Kidney (tissue), 14 donors: Measurements from ENCODE around the gene ANO2. TPM values are rescaled to one million over a fixed set of nuclear protein-coding genes. Genes with fewer than 3 reads are reported as not detected.

Experiments used
- DNase-seq, 5 donors: peaks; one replicate each; pipeline ENCODE4 v3.0.0-alpha.2; 2013 to 2020
- FAIRE-seq: peaks from 2 replicates; lab custom pipeline; 2012; peaks lifted over from hg19 to GRCh38; lab: Jason Lieb, UNC
- H3K27ac ChIP-seq, 2 donors: one replicate each; pipeline ENCODE4 v1.7.0; 2013; ENCODE audit warnings: low read depth in 2 of 2, low read length in 2 of 2, inconsistent platforms in 1 of 2
- H3K27me3 ChIP-seq: one replicate; pipeline ENCODE4 v1.7.1; 2013; ENCODE audit warnings: low read length, inconsistent platforms; ENCODE audit not compliant: control insufficient read depth, insufficient read depth
- H3K36me3 ChIP-seq, 3 donors: one replicate each; pipeline versions ENCODE4 v1.7.0 to v1.7.1; 2013; ENCODE audit warnings: low read length in 3 of 3, control low read depth in 1 of 3, inconsistent platforms in 1 of 3; ENCODE audit not compliant: insufficient read depth in 3 of 3, control insufficient read depth in 2 of 3
- H3K4me1 ChIP-seq, 3 donors: one replicate each; pipeline versions ENCODE4 v1.7.0 to v1.7.1; 2013; ENCODE audit warnings: low read length in 3 of 3, inconsistent platforms in 1 of 3, low read depth in 1 of 3; ENCODE audit not compliant: control insufficient read depth in 2 of 3, insufficient read depth in 2 of 3
- H3K4me3 ChIP-seq, 3 donors: one replicate each; pipeline versions ENCODE4 v1.7.0 to v1.8.1; 2013; ENCODE audit warnings: low read length in 3 of 3, control low read depth in 1 of 3, inconsistent platforms in 1 of 3
- H3K9ac ChIP-seq, 3 donors: one replicate each; pipeline versions ENCODE4 v1.7.0 to v1.7.1; 2013; ENCODE audit warnings: low read length in 3 of 3, control low read depth in 1 of 3, inconsistent platforms in 1 of 3
- H3K9me3 ChIP-seq, 3 donors: one replicate each; pipeline versions ENCODE4 v1.7.0 to v1.7.1; 2013; ENCODE audit warnings: low read length in 3 of 3, control low read depth in 1 of 3, inconsistent platforms in 1 of 3; ENCODE audit not compliant: control insufficient read depth in 2 of 3, insufficient read depth in 1 of 3
- CTCF ChIP-seq: IDR thresholded peaks from 3 replicates; pipeline ENCODE4 v1.5.1; 2012; ENCODE audit warnings: mild to moderate bottlenecking, moderate library complexity, borderline replicate concordance; ENCODE audit not compliant: insufficient read depth; ENCODE audit errors: extremely low read depth
- intact Hi-C: fragments of 100-400 bp; cut with DNase I; formaldehyde crosslinking; loops from one replicate; pipeline ENCODE4 v1.11.1; 2022
- polyA plus RNA-seq: library from polyadenylated mRNA; stranded (reverse); fragments of 350-450 nt; fragmentation: Illumina TruSeq; extraction: RNeasy Lipid Tissue Mini Kit (QIAGEN cat#74804); gene quantifications from one replicate; pipeline ENCODE4 v1.2.3, GENCODE V29; 2014; ENCODE audit warnings: low read depth, low replicate concordance; ENCODE audit not compliant: insufficient read depth
- total RNA-seq: library from RNA; stranded (reverse); fragmentation: NEBNext Ultra II Directional; extraction: Animal tissue kit (Norgen Biotek cat#: 25700); gene quantifications from one replicate; pipeline ENCODE4 v1.2.1, GENCODE V29; 2021
- donor health status: control.
- donor health status: control.
- donor health status: control.
- donor health status: control.
- donor health status: control.
- donor health status: DM: yes; HTN: yes; CAD: no.
- donor health status: Normal renal cell carcinoma (clear cell type).

Gene ANO2
- total and polyA plus RNA-seq, 2 donors from 2014 or later: 0.34 to 4.4 TPM

GRCh38 chr12:5807514-5808219 lies 137.4 kb downstream of the ANO2 start:
- H3K9me3 ChIP-seq: no peaks in the 10 kb centered on the region
- H3K9ac ChIP-seq: no peak overlapping the region
- no peak for TF ChIP-seq CTCF
- H3K27ac ChIP-seq: no peak overlapping the region
- no peaks in the 10 kb centered on the region for H3K36me3 ChIP-seq
- H3K27me3 ChIP-seq: no peaks in the 10 kb centered on the region
- intact Hi-C loops: no loop called here
- FAIRE-seq: no peak
- DNase-seq: no peak
- no peaks in the 10 kb centered on the region for H3K4me1 ChIP-seq
- H3K4me3 ChIP-seq: no peak overlapping the region

GRCh38 chr12:5807090-5807414 lies 138.0 kb downstream of the ANO2 start:
- no peaks in the 10 kb centered on the region for H3K4me1 ChIP-seq
- H3K9ac ChIP-seq: no peak overlapping the region
- H3K4me3 ChIP-seq: no peak overlapping the region
- DNase-seq (no peak), FAIRE-seq (no peak)
- no peak for TF ChIP-seq CTCF
- no peaks in the 10 kb centered on the region for H3K27me3 ChIP-seq
- H3K27ac ChIP-seq: no peak overlapping the region
- intact Hi-C loops: no loop called here
- H3K36me3 ChIP-seq: no peaks in the 10 kb centered on the region
- H3K9me3 ChIP-seq: no peaks in the 10 kb centered on the region

- DNase-seq (no peak), FAIRE-seq (no peak)
- intact Hi-C loops: no loop called here
- no peak overlapping the region for H3K9ac ChIP-seq
- no peaks in the 10 kb centered on the region for H3K4me1 ChIP-seq
- no peaks in the 10 kb centered on the region for H3K36me3 ChIP-seq
- H3K27me3 ChIP-seq: no peaks in the 10 kb centered on the region
- H3K27ac ChIP-seq: no peak overlapping the region
- H3K9me3 ChIP-seq: no peaks in the 10 kb centered on the region
- no peak overlapping the region for H3K4me3 ChIP-seq
- TF ChIP-seq CTCF: no peak
Observed at GRCh38 chr12:5806371-5807089, 138.5 kb downstream of the ANO2 start.
